Natural killer cell (primary cell): ENCODE measurements around the gene C1orf87. TPM values are rescaled to one million over a fixed set of nuclear protein-coding genes. Genes with fewer than 3 reads are reported as not detected.

Experiments
- ATAC-seq, 3 donors: fragments of 150-1000 bp in 2 of 3; fragments of 200-7000 bp in 1 of 3; cut with Tn5 transposase; 1 replicate in 1 of 3; 2 replicates in 2 of 3; pipeline ENCODE4 v1.10.0; 2021; ENCODE audit warnings: mild to moderate bottlenecking in 2 of 3, moderate library complexity in 2 of 3
- DNase-seq, 2 donors: peaks; one replicate each; pipeline versions ENCODE4 v3.0.0 to v3.0.0-alpha.2; 2013 to 2021; ENCODE audit warnings: mixed read lengths in 1 of 2
- H3K27ac ChIP-seq: one replicate; pipeline ENCODE4 v1.5.1; 2013; ENCODE audit warnings: mild to moderate bottlenecking, low read length
- H3K27me3 ChIP-seq: one replicate; pipeline ENCODE4 v1.6.1; 2013; ENCODE audit warnings: low read length; ENCODE audit not compliant: control insufficient read depth, insufficient read depth
- H3K36me3 ChIP-seq: one replicate; pipeline ENCODE4 v1.6.1; 2013; ENCODE audit warnings: low read length; ENCODE audit not compliant: control insufficient read depth, insufficient read depth
- H3K4me1 ChIP-seq: one replicate; pipeline ENCODE4 v1.6.1; 2013; ENCODE audit warnings: low read length; ENCODE audit not compliant: control insufficient read depth, insufficient read depth
- H3K4me3 ChIP-seq: one replicate; pipeline ENCODE4 v1.5.1; 2013; ENCODE audit warnings: low read length
- H3K9me3 ChIP-seq: one replicate; pipeline ENCODE4 v1.6.1; 2013; ENCODE audit warnings: low read length; ENCODE audit not compliant: control insufficient read depth, insufficient read depth
- H3K27ac Mint-ChIP-seq, 2 donors: one replicate each; pipeline ENCODE4 v1.8.0; 2022; ENCODE audit warnings: mild to moderate bottlenecking in 2 of 2, mixed read lengths in 2 of 2, moderate library complexity in 1 of 2
- H3K27me3 Mint-ChIP-seq, 2 donors: one replicate each; pipeline ENCODE4 v1.8.0; 2022; ENCODE audit warnings: low read depth in 2 of 2, mixed read lengths in 2 of 2
- H3K36me3 Mint-ChIP-seq: one replicate; pipeline ENCODE4 v1.8.0; 2022; ENCODE audit warnings: mixed read lengths
- H3K4me1 Mint-ChIP-seq, 2 donors: one replicate each; pipeline ENCODE4 v1.8.0; 2022; ENCODE audit warnings: mixed read lengths in 2 of 2
- H3K4me3 Mint-ChIP-seq: one replicate; pipeline ENCODE4 v1.8.0; 2022; ENCODE audit warnings: mild to moderate bottlenecking, moderate library complexity, mixed read lengths
- H3K9me3 Mint-ChIP-seq, 2 donors: one replicate each; pipeline ENCODE4 v1.8.0; 2022; ENCODE audit warnings: mixed read lengths in 2 of 2
- CTCF ChIP-seq: fragments of 200-600 bp; IDR thresholded peaks from one replicate; pipeline ENCODE4 v1.8.0; 2022; ENCODE audit warnings: antibody characterized with exemption
- WGBS: methylation state at CpG from one replicate; pipeline ENCODE4 v1.1.7; 2013; ENCODE audit warnings: missing lambda C conversion rate; ENCODE audit not compliant: insufficient coverage; 5-methylcytosine and 5-hydroxymethylcytosine counted together
- intact Hi-C: fragments of 100-400 bp; cut with micrococcal nuclease; formaldehyde crosslinking; loops from one replicate; pipeline ENCODE4 v1.14.2; 2022
- total RNA-seq, 4 donors: library from RNA; stranded (reverse); fragments of 120-200 nt in 1 of 4; gene quantifications; one replicate each; pipeline versions ENCODE4 v1.2.3 to v1.2.4, GENCODE V29; 2013 to 2022

Gene C1orf87
- total RNA-seq, 3 donors from 2014 or later (not counting 1 experiment from before 2014, with no cell fraction given) = not detected

DNA sequence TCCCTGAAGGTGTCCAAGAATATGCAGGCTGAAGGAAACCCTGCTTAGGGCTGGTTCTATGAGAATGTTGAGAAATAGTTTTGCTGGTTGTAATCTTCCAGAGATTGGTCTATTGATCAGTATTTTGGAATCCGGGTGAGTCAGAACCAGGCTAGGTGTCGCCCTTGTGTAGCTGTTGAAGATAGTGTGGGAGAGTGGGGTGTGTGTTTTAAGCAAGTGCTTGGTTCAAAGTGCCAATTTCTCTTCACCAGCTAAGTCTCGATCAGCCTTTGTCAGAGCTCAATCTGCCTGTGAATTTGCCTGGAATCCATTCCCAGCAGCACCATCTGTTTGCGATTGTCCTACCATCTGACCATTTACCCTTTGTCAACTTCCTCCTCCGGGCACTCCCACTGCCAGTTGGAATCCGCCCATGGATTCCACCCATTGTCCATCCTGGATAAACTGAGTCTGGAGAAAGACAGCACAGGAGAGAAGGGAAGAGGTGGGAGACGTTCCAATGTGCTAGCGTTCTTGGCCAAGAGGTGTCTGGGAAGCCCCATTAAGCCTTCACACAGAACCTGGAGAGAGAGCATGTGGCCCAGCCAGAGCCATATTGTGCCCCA, 87.6 kb downstream of the C1orf87 start:
- TF ChIP-seq CTCF = no peak
- Mint-ChIP-seq H3K27me3 (peaks cover 8 to 14% of the 10 kb centered on the region in 2 donors), H3K4me1 (no peaks in the 10 kb centered on the region), H3K4me3 (no peak overlapping the region), H3K9me3 (no peaks in the 10 kb centered on the region), H3K36me3 (no peaks in the 10 kb centered on the region), H3K27ac (no peak overlapping the region)
- Histone ChIP-seq H3K4me3 (no peak overlapping the region), H3K27me3 (no peaks in the 10 kb centered on the region), H3K27ac (no peak overlapping the region), H3K9me3 (no peaks in the 10 kb centered on the region), H3K4me1 (no peaks in the 10 kb centered on the region), H3K36me3 (no peaks in the 10 kb centered on the region)
- intact Hi-C loops = no loop called here
- ATAC-seq = no peak
- WGBS = 86% methylated on average over 8 of the region's 8 CpGs
- DNase-seq = no peak

GRCh38 chr1:59979666-59980065, 93.9 kb downstream of the C1orf87 start:
- WGBS = 100% methylated on average over 4 of the region's 5 CpGs
- Histone ChIP-seq H3K27ac (no peak overlapping the region), H3K27me3 (peaks cover 4% of the 10 kb centered on the region), H3K4me3 (no peak overlapping the region), H3K36me3 (no peaks in the 10 kb centered on the region), H3K4me1 (no peaks in the 10 kb centered on the region), H3K9me3 (no peaks in the 10 kb centered on the region)
- TF ChIP-seq CTCF = no peak
- H3K9me3 Mint-ChIP-seq = no peaks in the 10 kb centered on the region
- intact Hi-C loops = loop anchor here (5.0 kb wide), 1 partner anchor 1063 kb away; no protein-coding TSS in a partner anchor
- no peak overlapping the region for H3K27ac Mint-ChIP-seq
- peaks cover 0 to 14% of the 10 kb centered on the region in 2 donors for H3K27me3 Mint-ChIP-seq
- H3K36me3 Mint-ChIP-seq = no peaks in the 10 kb centered on the region
- no peak for DNase-seq
- no peak for ATAC-seq
- peaks cover 0 to 4% of the 10 kb centered on the region in 2 donors for H3K4me1 Mint-ChIP-seq
- H3K4me3 Mint-ChIP-seq = no peak overlapping the region

- Histone ChIP-seq H3K36me3 (no peaks in the 10 kb centered on the region), H3K27ac (no peak overlapping the region), H3K9me3 (no peaks in the 10 kb centered on the region), H3K4me1 (no peaks in the 10 kb centered on the region), H3K27me3 (peaks cover 4% of the 10 kb centered on the region), H3K4me3 (no peak overlapping the region)
- DNase-seq = no peak
- intact Hi-C loops = loop anchor here (5.0 kb wide), 1 partner anchor 1064 kb away; no protein-coding TSS in a partner anchor
- H3K9me3 Mint-ChIP-seq = no peaks in the 10 kb centered on the region
- no peak for TF ChIP-seq CTCF
- peaks cover 0 to 4% of the 10 kb centered on the region in 2 donors for H3K4me1 Mint-ChIP-seq
- H3K4me3 Mint-ChIP-seq = no peak overlapping the region
- H3K27ac Mint-ChIP-seq = no peak overlapping the region
- 82% methylated on average over 2 of the region's 2 CpGs for WGBS
- ATAC-seq = no peak
- H3K27me3 Mint-ChIP-seq = peaks cover 8 to 14% of the 10 kb centered on the region in 2 donors
- no peaks in the 10 kb centered on the region for H3K36me3 Mint-ChIP-seq
Measured at GRCh38 chr1:59978511-59978910, 95.1 kb downstream of the C1orf87 start.

DNA sequence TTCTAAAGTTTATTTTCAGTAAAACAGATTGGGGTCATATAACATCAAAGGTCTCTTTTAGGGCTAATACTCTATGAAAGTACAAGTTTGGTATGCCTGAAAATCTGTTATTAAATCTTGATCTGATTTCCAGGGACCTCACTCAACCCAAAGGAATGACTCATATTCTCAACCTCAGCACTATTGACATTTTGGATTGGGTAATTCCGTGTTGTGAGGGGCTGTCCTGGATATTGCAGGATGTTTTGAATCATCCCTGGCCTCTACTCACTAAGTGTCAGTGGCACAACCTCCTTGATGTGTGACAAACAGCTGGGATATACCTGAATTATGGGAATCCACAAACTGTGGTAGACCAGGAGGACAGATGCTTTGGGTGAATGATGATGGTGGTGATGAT, 95.5 kb downstream of the C1orf87 start:
- no peak overlapping the region for H3K27ac Mint-ChIP-seq
- no peak overlapping the region for H3K4me3 Mint-ChIP-seq
- ATAC-seq (no peak), DNase-seq (no peak)
- no peaks in the 10 kb centered on the region for H3K9me3 ChIP-seq
- H3K27ac ChIP-seq = no peak overlapping the region
- no peaks in the 10 kb centered on the region for H3K36me3 Mint-ChIP-seq
- H3K9me3 Mint-ChIP-seq = no peaks in the 10 kb centered on the region
- H3K27me3 ChIP-seq = peaks cover 4% of the 10 kb centered on the region
- WGBS = 71% methylated on average over 1 of the region's 1 CpG
- TF ChIP-seq CTCF = no peak
- H3K4me3 ChIP-seq = no peak overlapping the region
- no peaks in the 10 kb centered on the region for H3K36me3 ChIP-seq
- H3K4me1 Mint-ChIP-seq = peaks cover 0 to 4% of the 10 kb centered on the region in 2 donors
- no peaks in the 10 kb centered on the region for H3K4me1 ChIP-seq
- intact Hi-C loops = loop anchor here (5.0 kb wide), 1 partner anchor 1064 kb away; no protein-coding TSS in a partner anchor
- peaks cover 13 to 14% of the 10 kb centered on the region in 2 donors for H3K27me3 Mint-ChIP-seq
